GM18870 (cell line): Measurements from ENCODE around the gene PAX1.

Experiments
- ATAC-seq: cut with Tn5 transposase; IDR thresholded peaks from one replicate; pipeline ENCODE4 v1.9.1; 2021; ENCODE audit warnings: moderate library complexity; ENCODE audit not compliant: unreplicated experiment

Gene PAX1

DNA sequence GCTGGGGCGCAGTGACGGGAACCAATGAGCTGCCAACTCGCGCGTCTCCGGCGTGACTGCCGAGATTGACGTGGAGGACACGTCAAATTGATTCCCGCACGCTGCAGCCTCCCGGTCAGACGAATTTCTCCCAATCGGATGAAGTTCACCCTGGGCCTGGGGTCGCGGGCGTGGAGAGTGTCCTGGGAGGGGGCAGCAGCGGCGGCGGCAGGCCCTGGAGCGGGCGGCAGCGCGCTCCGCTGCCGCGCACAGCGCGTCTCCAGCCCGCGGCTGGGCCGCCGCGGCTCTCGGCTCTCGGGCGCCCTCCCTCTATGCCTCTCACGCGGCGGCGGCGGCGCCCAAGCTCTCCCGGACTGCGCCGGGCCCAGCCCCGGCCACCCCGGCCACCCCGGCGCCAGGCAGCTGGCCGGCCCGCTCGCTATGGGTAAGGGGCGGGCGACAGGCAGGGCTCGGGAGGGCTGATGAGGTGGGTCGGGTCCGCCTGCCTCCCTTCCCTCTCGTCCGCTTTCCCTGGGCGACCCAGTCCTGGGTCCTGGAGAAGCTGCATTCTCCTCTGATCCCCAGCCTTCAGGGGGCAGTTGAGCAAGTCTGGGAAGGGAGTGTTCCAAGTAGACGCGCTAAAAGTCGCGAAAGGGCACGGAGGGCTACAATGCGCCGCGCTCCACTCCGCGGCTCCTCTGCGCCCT, at the start of gene PAX1:
TSS of gene PAX1 (plus strand) at position 90 of the 686 bp plus-strand sequence. CDS start at position 139, 49 bp downstream.
- ATAC-seq: no peak

- no peak for ATAC-seq
These were observed 49.0 kb upstream of the PAX1 start for GRCh38 chr20:21656308-21657067.

- ATAC-seq: no peak
These were observed 43.9 kb upstream of the PAX1 start for GRCh38 chr20:21661488-21662055.

DNA sequence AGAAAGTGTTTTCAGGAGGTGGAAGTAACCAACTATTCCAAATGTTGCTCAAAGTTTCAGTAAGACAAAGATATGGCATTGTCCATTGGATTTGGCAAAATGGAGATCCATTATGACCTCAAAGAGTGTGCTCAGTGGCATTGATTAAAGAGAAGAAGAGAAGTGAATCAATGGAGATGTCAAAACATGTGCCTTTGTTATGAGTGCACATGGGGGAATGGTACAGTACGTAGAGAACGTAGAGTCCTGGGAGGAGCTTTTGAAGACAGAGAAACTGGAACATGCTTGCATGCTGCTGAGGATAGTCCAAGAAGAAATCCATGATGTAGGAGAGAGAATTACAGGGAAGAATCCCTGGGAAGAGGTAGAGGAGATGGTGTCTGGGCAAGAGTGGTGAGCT, 42.0 kb upstream of the PAX1 start:
- ATAC-seq: no peak

- no peak for ATAC-seq
These were observed 39.6 kb upstream of the PAX1 start for GRCh38 chr20:21665687-21666446.

DNA sequence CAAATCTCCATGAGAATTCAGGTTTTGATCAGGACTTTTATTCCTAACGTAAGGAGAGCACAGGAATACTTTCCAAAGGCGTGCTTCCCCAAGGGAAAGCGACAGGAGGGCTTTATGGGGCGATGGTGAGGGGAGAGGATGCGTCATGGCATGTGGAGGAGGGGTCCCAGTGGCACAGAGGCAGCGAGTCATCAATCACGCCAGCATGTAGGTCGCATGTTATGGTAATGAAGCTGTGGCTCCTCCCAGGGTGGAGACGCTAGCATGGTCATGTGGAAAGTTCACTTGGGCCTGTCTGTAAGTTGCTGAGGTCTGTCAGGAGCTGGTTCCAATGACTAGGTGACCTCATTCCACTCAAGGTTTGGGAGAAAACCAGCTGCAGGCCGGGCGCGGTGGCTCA, 35.3 kb upstream of the PAX1 start:
- no peak for ATAC-seq

GRCh38 chr20:21670981-21671380, 34.5 kb upstream of the PAX1 start:
- no peak for ATAC-seq

DNA sequence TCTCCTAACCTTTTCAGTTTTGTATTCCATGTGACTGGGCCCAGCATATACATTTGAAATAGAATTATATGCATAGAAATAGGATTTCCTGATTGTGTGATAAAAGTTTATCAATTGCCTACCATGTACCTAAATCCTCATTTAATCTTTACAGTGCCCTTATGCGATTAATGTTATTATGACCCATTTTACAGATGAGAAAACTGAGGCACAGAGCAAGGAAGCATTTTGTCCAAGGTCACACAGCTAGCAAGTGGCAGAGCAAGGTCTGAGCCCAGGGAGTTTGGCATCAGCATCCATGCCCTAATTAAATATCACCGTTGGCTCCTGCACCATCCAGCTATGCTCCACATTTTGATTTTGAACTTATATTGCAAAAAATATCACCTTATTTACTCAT, 28.2 kb upstream of the PAX1 start:
- no peak for ATAC-seq

DNA sequence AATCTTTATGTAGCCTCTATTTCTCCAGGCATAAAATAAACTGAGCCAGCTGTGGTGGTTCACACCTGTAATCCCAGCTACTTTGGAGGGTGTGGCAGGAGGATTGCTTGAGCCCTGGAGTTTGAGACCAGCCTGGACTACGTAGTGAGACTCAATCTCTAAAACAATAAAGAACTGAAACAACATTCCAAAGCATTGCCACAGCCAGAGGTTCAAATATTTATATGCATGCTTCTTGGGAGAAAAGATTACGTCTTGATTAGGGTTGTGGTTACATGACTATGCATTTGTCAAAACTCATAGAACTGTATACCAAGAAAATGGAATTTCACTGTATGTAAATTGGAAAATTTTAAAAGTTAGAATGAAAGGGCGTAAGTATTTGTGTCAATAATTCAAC, 27.7 kb upstream of the PAX1 start:
- no peak for ATAC-seq

DNA sequence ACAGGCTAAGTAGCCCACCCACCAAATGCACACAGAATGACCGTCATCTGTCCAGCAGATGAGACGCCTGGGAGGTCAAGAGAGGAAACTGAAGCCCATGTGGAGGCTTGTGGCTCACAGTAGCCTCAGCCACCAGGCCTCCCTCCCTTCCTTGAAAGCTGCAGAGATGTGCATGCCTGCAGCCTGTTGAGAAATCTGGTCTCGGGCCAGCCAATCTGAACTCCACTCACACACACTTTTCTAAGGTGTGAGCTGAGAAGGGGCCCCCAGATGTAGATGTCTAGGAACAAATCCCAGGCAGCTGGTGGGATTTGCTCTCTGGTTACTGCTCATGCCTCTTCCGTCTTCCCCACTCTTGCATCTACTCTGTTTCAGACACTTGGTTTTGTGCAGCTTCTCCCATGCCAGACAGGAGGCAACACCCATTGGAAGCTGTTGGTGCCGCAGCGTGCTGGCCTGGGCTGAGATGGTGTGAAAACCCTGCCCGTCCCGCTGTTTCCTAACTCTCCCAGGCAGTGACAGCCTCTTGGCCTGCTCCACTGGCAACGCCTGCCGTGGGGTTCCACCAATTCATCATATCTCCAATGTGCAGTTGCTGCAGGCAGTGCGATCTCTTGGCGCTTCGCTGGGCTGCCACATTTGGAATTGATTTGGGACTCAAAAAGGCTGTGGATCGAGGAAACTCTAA, 24.1 kb upstream of the PAX1 start:
- no peak for ATAC-seq

DNA sequence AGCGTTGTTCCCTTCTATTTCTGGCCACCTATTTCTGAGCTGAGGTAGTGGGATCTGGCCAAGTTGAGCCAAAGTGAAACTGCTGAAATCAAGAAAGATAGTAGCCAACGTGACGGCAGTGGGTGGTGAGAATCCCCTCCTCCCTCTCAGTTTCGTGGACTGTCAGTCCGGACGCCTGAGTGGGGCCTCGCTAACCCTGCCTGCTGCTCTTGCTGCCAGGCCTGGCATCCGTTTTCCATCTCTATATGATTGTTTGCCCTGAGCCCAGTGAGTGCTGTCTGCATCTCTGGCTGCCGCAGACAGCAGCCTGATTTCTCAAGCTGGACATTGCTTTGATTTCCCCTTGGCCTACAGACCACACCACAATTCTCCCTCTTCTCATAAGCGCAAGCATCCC, 23.5 kb upstream of the PAX1 start:
- ATAC-seq: no peak

DNA sequence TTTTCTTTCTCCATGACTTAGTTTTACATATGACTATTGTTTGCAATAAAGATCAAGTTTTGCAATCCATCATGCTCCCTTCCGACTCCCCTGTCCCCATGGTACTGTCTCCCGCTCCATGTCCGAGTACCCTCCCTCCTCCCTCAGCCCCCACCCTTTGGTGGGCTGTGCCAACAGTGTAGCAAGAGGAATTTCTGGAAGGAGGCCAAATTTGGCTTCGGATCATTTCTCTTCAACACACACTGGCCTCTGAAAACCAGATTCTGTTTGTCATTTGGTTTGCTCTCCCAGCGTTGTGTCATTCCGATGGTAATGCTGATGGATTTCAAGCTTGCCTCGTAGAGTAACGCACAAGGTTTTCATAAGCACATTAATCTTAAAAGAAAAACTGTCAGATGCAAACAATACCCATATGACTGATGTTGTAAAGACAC, 22.9 kb upstream of the PAX1 start:
- ATAC-seq: no peak

GRCh38 chr20:21684671-21685070, 20.8 kb upstream of the PAX1 start:
- no peak for ATAC-seq

DNA sequence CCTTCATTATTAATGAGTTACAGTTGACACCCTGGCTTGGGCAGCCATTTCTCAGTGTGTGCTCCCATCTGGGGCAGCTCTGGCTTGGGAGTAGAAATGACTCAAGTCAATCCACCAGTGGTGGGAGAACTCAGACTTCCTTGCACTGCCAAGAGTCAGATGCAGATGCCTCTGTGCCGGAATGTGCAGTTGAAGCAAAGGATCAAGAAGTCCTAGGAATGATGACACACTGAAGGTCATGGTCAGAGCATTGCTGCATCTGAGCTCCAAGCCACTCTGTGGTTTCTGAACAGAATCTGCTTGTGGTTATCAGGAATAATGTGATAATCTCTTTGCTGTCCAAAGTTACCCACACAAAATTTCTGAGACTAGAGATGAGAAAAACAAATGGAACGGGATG, 19.5 kb upstream of the PAX1 start:
- no peak for ATAC-seq

- no peak for ATAC-seq
These were observed 12.1 kb upstream of the PAX1 start for GRCh38 chr20:21693322-21693721.

DNA sequence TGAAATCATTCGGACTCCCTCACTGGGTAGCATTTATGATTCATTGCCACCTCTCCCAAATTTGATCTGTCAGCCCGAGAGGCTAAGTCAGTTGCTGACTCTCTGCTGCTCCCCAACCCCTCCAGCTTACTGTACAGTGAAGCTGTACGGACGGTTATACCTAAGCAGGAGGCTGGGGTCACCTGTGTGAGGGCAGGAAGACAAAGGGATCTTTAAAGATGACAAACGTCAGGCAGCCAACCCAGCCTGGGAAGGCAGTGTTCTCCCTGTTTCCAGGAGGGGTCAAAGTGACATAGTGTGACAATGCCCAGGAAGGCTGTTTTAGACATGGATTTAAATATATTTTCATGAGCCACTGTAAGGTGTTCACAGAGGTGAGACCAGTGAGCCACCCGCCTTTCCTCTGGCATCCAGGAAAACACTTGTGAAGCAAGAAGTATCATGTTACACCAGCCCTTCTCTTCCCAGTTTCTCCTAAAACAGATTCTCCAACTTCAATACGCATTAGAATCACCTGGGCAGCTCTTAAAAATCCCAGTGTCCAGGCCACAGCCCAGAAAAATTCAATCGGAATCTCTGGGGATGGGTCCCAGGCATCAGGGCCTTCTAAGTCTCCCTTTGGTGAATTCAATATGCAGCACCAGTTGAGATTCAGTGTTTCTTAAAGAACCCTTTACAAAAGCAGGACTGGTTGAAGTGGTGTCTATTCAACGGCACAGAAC, 6.8 kb upstream of the PAX1 start:
- ATAC-seq: no peak

DNA sequence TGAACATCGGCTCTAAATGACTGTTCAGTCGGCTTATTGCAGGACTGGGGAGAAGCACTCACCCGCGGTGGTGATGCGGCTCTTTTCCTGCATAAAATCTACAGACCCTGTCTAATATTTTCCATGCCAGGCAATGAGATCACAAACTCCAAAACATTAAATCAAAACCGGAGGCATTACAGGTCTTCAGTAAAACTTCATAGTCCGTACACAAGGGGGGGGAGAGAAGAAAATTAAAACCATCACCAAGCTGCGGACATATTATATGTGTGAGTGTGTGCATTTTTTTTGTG, 6.3 kb upstream of the PAX1 start:
- no peak for ATAC-seq

DNA sequence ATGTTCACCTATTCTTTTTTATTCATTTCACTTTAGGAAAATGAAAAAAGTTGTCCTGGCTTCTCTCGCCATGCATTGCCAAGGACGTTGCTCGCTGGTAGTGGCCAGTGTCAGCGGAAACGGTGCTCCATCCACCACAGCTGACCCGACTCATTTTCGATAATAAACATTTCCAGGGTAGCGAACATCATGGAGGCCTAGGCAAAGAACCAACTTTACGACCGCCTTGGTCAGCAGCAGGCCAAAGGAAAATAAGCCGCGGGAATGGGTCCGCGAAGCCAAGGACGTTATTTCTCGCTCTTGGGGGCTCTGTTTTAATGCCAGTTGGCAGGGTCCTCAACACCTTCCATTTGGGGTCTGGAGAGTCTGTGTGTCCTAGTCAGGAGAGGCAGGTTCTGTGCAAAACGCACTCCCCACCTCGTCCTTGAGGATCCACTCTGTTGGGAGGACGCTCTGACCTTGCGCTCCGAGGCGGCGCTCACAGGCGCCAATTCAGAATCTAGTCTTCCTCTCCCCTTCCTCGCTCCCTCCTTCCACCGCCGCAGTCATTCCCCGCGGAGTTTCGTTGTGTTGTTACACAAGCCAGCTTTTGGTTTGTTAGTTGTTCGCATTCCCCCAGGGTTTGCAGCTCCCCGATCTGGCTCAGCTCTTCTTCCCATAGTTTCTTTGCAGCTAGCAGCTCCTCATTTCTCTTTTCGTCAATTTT, 4.1 kb upstream of the PAX1 start:
- no peak for ATAC-seq

- no peak for ATAC-seq
These were observed 3.4 kb upstream of the PAX1 start for GRCh38 chr20:21702016-21702415.
